ENCODE data around the gene ZFAND3.

Gene ZFAND3

GRCh38 chr6:37819177-37819801, at the start of gene ZFAND3:
Gene ZFAND3, plus strand, starts transcription at chr6:37819727. Its CDS starts 219 bp downstream, at chr6:37819946.
- TF ChIP-seq CTCF (IDR thresholded peaks at IDR 0.05; ENCODE audit: low read depth, low read length) = no peak
- DNase-seq (ENCODE audit: extremely low read depth, low read depth) = peak; percentile 96

- no peak for DNase-seq (ENCODE audit: extremely low read depth, low read depth)
- no peak for TF ChIP-seq CTCF (IDR thresholded peaks at IDR 0.05; ENCODE audit: low read depth, low read length)
Observed at GRCh38 chr6:37774028-37774680, 45.4 kb upstream of the ZFAND3 start.

- TF ChIP-seq CTCF (IDR thresholded peaks at IDR 0.05; ENCODE audit: low read depth, low read length) = no peak
- DNase-seq (ENCODE audit: extremely low read depth, low read depth) = no peak
Observed at GRCh38 chr6:37776566-37776965, 43.0 kb upstream of the ZFAND3 start.

GRCh38 chr6:37777272-37777834, 42.2 kb upstream of the ZFAND3 start:
- no peak for TF ChIP-seq CTCF (IDR thresholded peaks at IDR 0.05; ENCODE audit: low read depth, low read length)

GRCh38 chr6:37779111-37779800, 40.3 kb upstream of the ZFAND3 start:
- no peak for DNase-seq (ENCODE audit: extremely low read depth, low read depth)
- TF ChIP-seq CTCF (IDR thresholded peaks at IDR 0.05; ENCODE audit: low read depth, low read length) = no peak

More at GRCh38 chr6:37777272-37777834, 42.2 kb upstream of the ZFAND3 start:
- no peak for DNase-seq (ENCODE audit: extremely low read depth, low read depth)

GRCh38 chr6:37779902-37780628, 39.5 kb upstream of the ZFAND3 start:
- no peak for DNase-seq (ENCODE audit: extremely low read depth, low read depth)
- no peak for TF ChIP-seq CTCF (IDR thresholded peaks at IDR 0.05; ENCODE audit: low read depth, low read length)

Measured in AG09319 (cell line).